Measurements from ENCODE around the gene CD200. TPM values are rescaled to one million over a fixed set of nuclear protein-coding genes. Genes with fewer than 3 reads are reported as not detected.
A peak's percentile ranks its signal among the peaks of the same experiment; 100 is the strongest.

CD200 gene
- total RNA-seq, 1 donor from 2014 or later = 4.4 TPM

- ATAC-seq = no peak
- H3K27me3 ChIP-seq (ENCODE audit: low read depth) = no peaks in the 10 kb centered on the region
- H3K4me1 ChIP-seq = peaks cover 10% of the 10 kb centered on the region
- no peak for DNase-seq
- TF ChIP-seq, protein P1, sequence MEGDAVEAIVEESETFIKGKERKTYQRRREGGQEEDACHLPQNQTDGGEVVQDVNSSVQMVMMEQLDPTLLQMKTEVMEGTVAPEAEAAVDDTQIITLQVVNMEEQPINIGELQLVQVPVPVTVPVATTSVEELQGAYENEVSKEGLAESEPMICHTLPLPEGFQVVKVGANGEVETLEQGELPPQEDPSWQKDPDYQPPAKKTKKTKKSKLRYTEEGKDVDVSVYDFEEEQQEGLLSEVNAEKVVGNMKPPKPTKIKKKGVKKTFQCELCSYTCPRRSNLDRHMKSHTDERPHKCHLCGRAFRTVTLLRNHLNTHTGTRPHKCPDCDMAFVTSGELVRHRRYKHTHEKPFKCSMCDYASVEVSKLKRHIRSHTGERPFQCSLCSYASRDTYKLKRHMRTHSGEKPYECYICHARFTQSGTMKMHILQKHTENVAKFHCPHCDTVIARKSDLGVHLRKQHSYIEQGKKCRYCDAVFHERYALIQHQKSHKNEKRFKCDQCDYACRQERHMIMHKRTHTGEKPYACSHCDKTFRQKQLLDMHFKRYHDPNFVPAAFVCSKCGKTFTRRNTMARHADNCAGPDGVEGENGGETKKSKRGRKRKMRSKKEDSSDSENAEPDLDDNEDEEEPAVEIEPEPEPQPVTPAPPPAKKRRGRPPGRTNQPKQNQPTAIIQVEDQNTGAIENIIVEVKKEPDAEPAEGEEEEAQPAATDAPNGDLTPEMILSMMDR (IDR thresholded peaks at IDR 0.05) = no peak
- H3K27ac ChIP-seq = peak overlapping the region; percentile 72
- intact Hi-C loops (cut with DNase I) = no loop called here
- peak overlapping the region; percentile 58 for H3K4me3 ChIP-seq
- H3K9me3 ChIP-seq = no peaks in the 10 kb centered on the region
- no peaks in the 10 kb centered on the region for H3K36me3 ChIP-seq
Observed at GRCh38 chr3:112334691-112335433, 1.9 kb downstream of the CD200 start.

- no peak overlapping the region for H3K27ac ChIP-seq
- H3K4me3 ChIP-seq = no peak overlapping the region
- ATAC-seq (no peak), DNase-seq (no peak)
- no peaks in the 10 kb centered on the region for H3K9me3 ChIP-seq
- TF ChIP-seq, protein P1 (IDR thresholded peaks at IDR 0.05) = no peak
- no peaks in the 10 kb centered on the region for H3K27me3 ChIP-seq (ENCODE audit: low read depth)
- intact Hi-C loops (cut with DNase I) = no loop called here
- no peaks in the 10 kb centered on the region for H3K36me3 ChIP-seq
- peaks cover 10% of the 10 kb centered on the region for H3K4me1 ChIP-seq
Observed at GRCh38 chr3:112335434-112335781, 2.5 kb downstream of the CD200 start.

DNA sequence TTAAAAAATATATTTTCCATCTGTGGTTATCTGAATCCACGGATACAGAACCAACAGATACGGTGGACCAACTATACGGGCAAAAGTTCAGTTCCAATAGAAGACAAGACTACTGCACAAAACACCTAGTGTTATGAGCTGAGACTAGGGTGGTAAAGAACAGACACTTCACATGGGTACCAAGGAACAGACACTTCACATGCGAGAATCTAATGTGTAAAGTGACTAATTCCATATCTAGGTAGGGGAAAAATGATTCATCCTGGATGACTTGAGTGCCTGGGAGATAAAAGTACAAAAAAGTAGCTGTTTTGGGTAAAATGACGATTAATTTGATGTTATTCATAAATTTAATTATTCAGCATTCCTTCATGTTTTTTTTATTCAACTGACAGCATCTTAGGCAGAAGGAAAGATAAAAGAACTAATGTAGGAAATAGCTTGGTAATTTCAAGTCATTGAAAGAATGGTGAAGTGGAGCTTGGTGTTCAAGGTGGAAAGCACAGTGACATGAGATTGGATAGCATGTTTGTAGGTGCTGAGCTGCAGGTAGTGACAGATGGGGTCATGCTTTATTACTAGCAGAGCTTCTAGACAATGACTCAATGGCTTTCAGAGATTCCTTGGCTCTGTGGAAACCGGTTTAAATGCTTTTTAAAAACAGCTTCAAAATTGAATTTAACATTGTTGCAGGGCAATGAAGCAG is 5.2 kb downstream of the CD200 start:
- Histone ChIP-seq H3K27ac (no peak overlapping the region), H3K36me3 (no peaks in the 10 kb centered on the region), H3K9me3 (no peaks in the 10 kb centered on the region), H3K4me3 (no peak overlapping the region), H3K4me1 (peaks cover 4% of the 10 kb centered on the region), H3K27me3 (ENCODE audit: low read depth) (no peaks in the 10 kb centered on the region)
- intact Hi-C loops (cut with DNase I) = no loop called here
- TF ChIP-seq, protein P1 (IDR thresholded peaks at IDR 0.05) = no peak
- DNase-seq = no peak
- no peak for ATAC-seq

- ATAC-seq (no peak), DNase-seq (no peak)
- no peak overlapping the region for H3K4me3 ChIP-seq
- H3K36me3 ChIP-seq = no peaks in the 10 kb centered on the region
- no peak overlapping the region for H3K27ac ChIP-seq
- no peaks in the 10 kb centered on the region for H3K4me1 ChIP-seq
- no peaks in the 10 kb centered on the region for H3K27me3 ChIP-seq (ENCODE audit: low read depth)
- TF ChIP-seq, protein P1 (IDR thresholded peaks at IDR 0.05) = no peak
- H3K9me3 ChIP-seq = no peaks in the 10 kb centered on the region
- intact Hi-C loops (cut with DNase I) = no loop called here
Observed at GRCh38 chr3:112338727-112339056, 5.7 kb downstream of the CD200 start.

- ATAC-seq = no peak
- Histone ChIP-seq H3K36me3 (no peaks in the 10 kb centered on the region), H3K27me3 (ENCODE audit: low read depth) (no peaks in the 10 kb centered on the region), H3K9me3 (no peaks in the 10 kb centered on the region), H3K4me1 (no peaks in the 10 kb centered on the region), H3K27ac (no peak overlapping the region), H3K4me3 (no peak overlapping the region)
- no peak for DNase-seq
- TF ChIP-seq, protein P1 (IDR thresholded peaks at IDR 0.05) = no peak
- intact Hi-C loops (cut with DNase I) = no loop called here
Observed at GRCh38 chr3:112339134-112339533, 6.2 kb downstream of the CD200 start.
